MM.1S (cell line): ENCODE results near the gene SHFL.

Experiments used
- DNase-seq: peaks from one replicate; pipeline ENCODE4 v3.0.0-alpha.2; 2015
- H2AFZ ChIP-seq: fragments of 300-600 bp; sonication (generic); 2 replicates; pipeline ENCODE4 v1.6.0; 2016; ENCODE audit warnings: antibody characterized with exemption, low read length
- H3F3A ChIP-seq: fragments of 300-600 bp; sonication (generic); 2 replicates; pipeline ENCODE4 v1.6.1; 2016; ENCODE audit warnings: mild to moderate bottlenecking, antibody characterized with exemption, low read length, moderate library complexity, mixed read lengths; ENCODE audit not compliant: insufficient read depth
- H3K27ac ChIP-seq: fragments of 300-600 bp; sonication (generic); 2 replicates; pipeline ENCODE4 v1.5.1; 2016; ENCODE audit warnings: mild to moderate bottlenecking, low read length
- H3K27me3 ChIP-seq: fragments of 300-600 bp; sonication (generic); replicated peaks from 2 replicates; pipeline ENCODE4 v1.6.0; 2016; ENCODE audit warnings: low read length; ENCODE audit not compliant: insufficient read depth
- H3K36me3 ChIP-seq: fragments of 300-600 bp; sonication (generic); replicated peaks from 2 replicates; pipeline ENCODE4 v1.6.1; 2016; ENCODE audit warnings: mild to moderate bottlenecking, low read length, mixed read lengths; ENCODE audit not compliant: insufficient read depth
- H3K4me1 ChIP-seq: fragments of 300-600 bp; sonication (generic); 2 replicates; pipeline ENCODE4 v1.6.1; 2016; ENCODE audit warnings: low read length, mixed read lengths
- H3K4me2 ChIP-seq: fragments of 300-600 bp; sonication (generic); 2 replicates; pipeline ENCODE4 v1.6.0; 2016; ENCODE audit warnings: low read depth, low read length
- H3K4me3 ChIP-seq: fragments of 300-600 bp; sonication (generic); 2 replicates; pipeline ENCODE4 v1.5.1; 2016; ENCODE audit warnings: low read length, mixed read lengths
- H3K79me2 ChIP-seq: fragments of 300-600 bp; sonication (generic); 2 replicates; pipeline ENCODE4 v1.6.1; 2016; ENCODE audit warnings: mixed run types, low read length, mixed read lengths
- H3K9ac ChIP-seq: fragments of 300-600 bp; sonication (generic); 2 replicates; pipeline ENCODE4 v1.6.1; 2016; ENCODE audit warnings: low read length, mixed read lengths
- H3K9me2 ChIP-seq: fragments of 300-600 bp; sonication (generic); replicated peaks from 2 replicates; pipeline ENCODE4 v1.6.1; 2016; ENCODE audit warnings: mild to moderate bottlenecking, low read length, mixed read lengths; ENCODE audit not compliant: insufficient read depth
- H3K9me3 ChIP-seq: fragments of 300-600 bp; sonication (generic); replicated peaks from 2 replicates; pipeline ENCODE4 v1.6.1; 2016; ENCODE audit warnings: mild to moderate bottlenecking, low read length, mixed read lengths; ENCODE audit not compliant: insufficient read depth
- H4K20me1 ChIP-seq: fragments of 300-600 bp; sonication (generic); 2 replicates; pipeline ENCODE4 v1.6.1; 2016; ENCODE audit warnings: mild to moderate bottlenecking, low read length, moderate library complexity, mixed read lengths; ENCODE audit not compliant: insufficient read depth
- EZH2 ChIP-seq: fragments of 300-600 bp; sonication (generic); optimal IDR thresholded peaks from 2 replicates; pipeline ENCODE3; 2017; ENCODE audit warnings: low read depth, mild to moderate bottlenecking, antibody characterized with exemption, low read length, mixed read lengths
- EZH2phosphoT487 ChIP-seq: fragments of 300-600 bp; sonication (generic); IDR thresholded peaks from 2 replicates; pipeline ENCODE4 v1.6.1; 2018; ENCODE audit warnings: antibody characterized with exemption, low read length
- TF ChIP-seq, protein P1 (sequence below): fragments of 300-600 bp; sonication (generic); IDR thresholded peaks from 2 replicates; pipeline ENCODE4 v1.5.1; 2016; ENCODE audit warnings: antibody characterized with exemption, low read length, mixed read lengths

Gene SHFL

DNA sequence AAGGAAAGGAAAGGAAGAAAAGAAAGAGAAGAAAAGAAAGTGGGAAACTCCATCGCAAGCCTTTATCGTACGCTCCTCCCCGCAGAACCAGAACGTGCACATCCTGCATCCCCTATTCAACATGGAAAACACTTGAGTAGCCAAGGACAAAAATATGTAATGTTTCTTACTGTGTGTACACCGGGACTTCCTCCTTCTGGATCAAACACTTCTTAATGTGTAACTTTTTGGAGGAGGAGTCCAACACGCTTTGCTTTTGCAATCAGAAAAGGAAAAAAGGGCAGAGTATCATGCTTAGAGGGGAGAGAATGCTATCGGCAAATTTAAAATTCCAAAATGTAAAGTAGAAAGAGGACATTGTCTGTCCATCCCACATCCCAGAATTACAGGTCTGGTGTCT, 7.8 kb upstream of the SHFL start:
- Histone ChIP-seq H3K27me3 (peaks cover 63% of the 10 kb centered on the region), H3K4me2 (no peak overlapping the region), H3K36me3 (no peaks in the 10 kb centered on the region), H3K79me2 (no peaks in the 10 kb centered on the region), H3K4me3 (no peak overlapping the region), H3F3A (no peaks in the 10 kb centered on the region), H3K9ac (no peak overlapping the region), H3K27ac (no peak overlapping the region), H3K9me2 (no peaks in the 10 kb centered on the region), H3K4me1 (no peaks in the 10 kb centered on the region), H2AFZ (no peak overlapping the region), H3K9me3 (no peaks in the 10 kb centered on the region), H4K20me1 (no peaks in the 10 kb centered on the region)
- TF ChIP-seq EZH2 (no peak), EZH2phosphoT487 (no peak)
- TF ChIP-seq, protein P1, sequence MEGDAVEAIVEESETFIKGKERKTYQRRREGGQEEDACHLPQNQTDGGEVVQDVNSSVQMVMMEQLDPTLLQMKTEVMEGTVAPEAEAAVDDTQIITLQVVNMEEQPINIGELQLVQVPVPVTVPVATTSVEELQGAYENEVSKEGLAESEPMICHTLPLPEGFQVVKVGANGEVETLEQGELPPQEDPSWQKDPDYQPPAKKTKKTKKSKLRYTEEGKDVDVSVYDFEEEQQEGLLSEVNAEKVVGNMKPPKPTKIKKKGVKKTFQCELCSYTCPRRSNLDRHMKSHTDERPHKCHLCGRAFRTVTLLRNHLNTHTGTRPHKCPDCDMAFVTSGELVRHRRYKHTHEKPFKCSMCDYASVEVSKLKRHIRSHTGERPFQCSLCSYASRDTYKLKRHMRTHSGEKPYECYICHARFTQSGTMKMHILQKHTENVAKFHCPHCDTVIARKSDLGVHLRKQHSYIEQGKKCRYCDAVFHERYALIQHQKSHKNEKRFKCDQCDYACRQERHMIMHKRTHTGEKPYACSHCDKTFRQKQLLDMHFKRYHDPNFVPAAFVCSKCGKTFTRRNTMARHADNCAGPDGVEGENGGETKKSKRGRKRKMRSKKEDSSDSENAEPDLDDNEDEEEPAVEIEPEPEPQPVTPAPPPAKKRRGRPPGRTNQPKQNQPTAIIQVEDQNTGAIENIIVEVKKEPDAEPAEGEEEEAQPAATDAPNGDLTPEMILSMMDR: no peak
- DNase-seq: no peak

DNA sequence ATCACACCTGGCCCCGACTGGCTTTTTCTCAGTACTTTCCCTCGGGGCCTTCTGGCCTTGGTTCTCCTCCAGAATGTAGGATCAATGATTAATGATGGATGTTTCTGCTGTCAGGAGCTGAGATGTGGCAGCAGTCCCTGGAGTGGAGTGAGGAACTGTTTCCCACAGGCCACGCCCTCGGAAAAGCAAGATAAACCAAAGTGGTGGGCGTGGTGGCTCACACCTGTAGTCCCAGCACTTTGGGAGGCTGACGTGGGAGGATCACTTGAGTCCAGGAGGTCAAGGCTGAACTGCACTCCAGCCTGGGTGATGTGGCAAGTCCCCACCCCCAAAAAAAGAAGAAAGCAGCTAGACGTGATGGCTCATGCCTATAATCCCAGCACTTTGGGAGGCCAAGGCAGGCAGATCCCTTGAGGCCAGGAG, 7.1 kb upstream of the SHFL start:
- no peak overlapping the region for H3K9ac ChIP-seq

DNA sequence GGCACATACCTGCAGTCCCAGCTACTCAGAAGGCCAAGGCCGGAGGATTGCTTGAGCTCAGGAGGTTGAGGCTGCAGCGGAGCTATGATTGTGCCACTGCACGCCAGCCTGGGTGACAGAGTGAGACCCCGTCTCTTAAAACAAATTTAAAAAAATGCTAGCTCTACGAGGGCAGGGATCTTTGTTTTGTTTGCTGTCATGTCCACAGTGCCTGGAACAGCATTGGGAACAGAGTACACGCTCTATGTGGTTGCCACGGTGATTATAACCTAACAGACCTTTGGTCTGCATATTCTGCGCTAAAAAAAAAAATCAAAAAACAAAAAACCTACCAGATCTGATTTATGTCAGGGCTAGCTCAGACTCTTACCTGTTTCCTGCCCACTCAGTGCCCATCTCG, 2.2 kb upstream of the SHFL start:
- no peaks in the 10 kb centered on the region for H3K9me3 ChIP-seq
- H3K27me3 ChIP-seq: peaks cover 29% of the 10 kb centered on the region
- 0 out of 2 replicates have a peak, but pooled peaks cover 4% of the 10 kb centered on the region for H3K4me1 ChIP-seq
- no peaks in the 10 kb centered on the region for H4K20me1 ChIP-seq
- H3K9me2 ChIP-seq: no peaks in the 10 kb centered on the region
- no peak overlapping the region for H3K4me2 ChIP-seq
- no peak overlapping the region for H3K27ac ChIP-seq
- no peaks in the 10 kb centered on the region for H3K36me3 ChIP-seq
- peaks cover 5% of the 10 kb centered on the region; the same call in 1 of the 2 replicates for H3F3A ChIP-seq
- no peak overlapping the region for H3K4me3 ChIP-seq
- H3K79me2 ChIP-seq: peaks cover 12% of the 10 kb centered on the region; the same call in 1 of the 2 replicates
- H3K9ac ChIP-seq: no peak overlapping the region
- no peak for DNase-seq
- TF ChIP-seq EZH2 (no peak), EZH2phosphoT487 (no peak)
- TF ChIP-seq, protein P1: no peak
- no peak overlapping the region for H2AFZ ChIP-seq

More for the DNA sequence above, 7.1 kb upstream of the SHFL start:
- no peak for DNase-seq
- Histone ChIP-seq H3K4me3 (no peak overlapping the region), H3F3A (no peaks in the 10 kb centered on the region), H2AFZ (no peak overlapping the region), H4K20me1 (no peaks in the 10 kb centered on the region), H3K9me3 (no peaks in the 10 kb centered on the region), H3K79me2 (no peaks in the 10 kb centered on the region), H3K27ac (no peak overlapping the region), H3K36me3 (no peaks in the 10 kb centered on the region), H3K27me3 (peaks cover 58% of the 10 kb centered on the region), H3K9me2 (no peaks in the 10 kb centered on the region), H3K4me1 (no peaks in the 10 kb centered on the region), H3K4me2 (no peak overlapping the region)
- TF ChIP-seq EZH2: no peak
- no peak for TF ChIP-seq EZH2phosphoT487
- TF ChIP-seq, protein P1: no peak
